ENCODE measurements around the gene ENAH. TPM values are rescaled to one million over a fixed set of nuclear protein-coding genes. Genes with fewer than 3 reads are reported as not detected.

Gene ENAH
- total and polyA plus RNA-seq, 9 of the 15 experiments (the other 6 are each of a cell fraction or from before 2014, with no cell fraction given): 0.03 to 1.2 (median 0.15) TPM

GRCh38 chr1:225524570-225524969 is 128.4 kb downstream of the ENAH start:
- ChIA-PET CTCF (ENCODE audit: low intra/inter-chr PET ratio) (no interaction called here), POLR2A (interaction anchor here (0.7 to 1.9 kb wide), 2 partner anchors 10 to 456 kb away, joined by 3 to 5 read pairs; no protein-coding TSS in a partner anchor)
- Histone ChIP-seq H2AFZ (ENCODE audit: low read depth, low read length) (no peak overlapping the region), H3K36me3 (ENCODE audit: control insufficient read depth, insufficient read depth, low read length) (no peaks in the 10 kb centered on the region), H3K27me3 (ENCODE audit: control insufficient read depth in 2 of 2, insufficient read depth in 2 of 2, low read length in 2 of 2) (peaks cover 4 to 15% of the 10 kb centered on the region in 2 experiments), H3K9me3 (replicated peaks; ENCODE audit: control insufficient read depth, insufficient read depth, low read depth, low read length) (no peaks in the 10 kb centered on the region), H3K9ac (ENCODE audit: insufficient read depth in 1 of 2, low read depth in 2 of 2, low read length in 2 of 2) (no peak overlapping the region), H3K9me1 (ENCODE audit: control insufficient read depth, insufficient read depth, low read length) (no peaks in the 10 kb centered on the region), H3K79me2 (ENCODE audit: control insufficient read depth, insufficient read depth, low read length) (no peaks in the 10 kb centered on the region), H3K4me3 (no peak overlapping the region), H3K4me1 (replicated peaks in 1 of 2; ENCODE audit: control insufficient read depth in 2 of 2, insufficient read depth in 2 of 2, low read length in 2 of 2) (no peaks in the 10 kb centered on the region), H3K4me2 (ENCODE audit: insufficient read depth, low read length) (no peak overlapping the region), H3K27ac (ENCODE audit: extremely low read depth, low read depth, low read length) (no peak overlapping the region), H4K20me1 (replicated peaks; ENCODE audit: control insufficient read depth, insufficient read depth, low read length) (no peaks in the 10 kb centered on the region)
- 2% methylated on average over 6 of the region's 6 CpGs for whole genome bisulfite sequencing (ENCODE audit: insufficient coverage, low coverage, missing lambda C conversion rate)
- in situ Hi-C loops (cut with MboI): no loop called here
- ATAC-seq: no peak
- intact Hi-C loops (cut with micrococcal nuclease): no loop called here
- TF ChIP-seq RBM14 (IDR thresholded peaks at IDR 0.05; ENCODE audit: borderline replicate concordance, insufficient read depth, low read depth, low read length) (no peak), HIVEP1 (CRISPR knock-in tag; IDR thresholded peaks at IDR 0.05) (no peak), ZNF518B (CRISPR knock-in tag; IDR thresholded peaks at IDR 0.05) (no peak), MLX (CRISPR knock-in tag; conservative IDR thresholded peaks at IDR 0.05) (no peak), ZNF184 (CRISPR knock-in tag; IDR thresholded peaks at IDR 0.05) (no peak)
- no peak for DNase-seq (ENCODE audit: extremely low read depth in 1 of 4, low spot score in 3 of 4)
- no peak for FAIRE-seq
- BruUV-seq (replicated peaks): no TSS peak
